ENCODE data around the gene NKIRAS2.
A peak's percentile ranks its signal among the peaks of the same experiment; 100 is the strongest.
"Not testable (repeated sequence)": the region's sequence is repeated elsewhere in the genome, so short reads cannot be mapped to it uniquely, and the experiment has no call there.

NKIRAS2 gene

GRCh38 chr17:41998497-41998896 is 21.4 kb upstream of the NKIRAS2 start:
- DNase-seq (ENCODE audit: low spot score) = no peak

GRCh38 chr17:42000413-42001133 is 19.3 kb upstream of the NKIRAS2 start:
- DNase-seq (ENCODE audit: low spot score) = no peak

- no peak for DNase-seq (ENCODE audit: low spot score)
Measured at GRCh38 chr17:42001729-42002128, 18.2 kb upstream of the NKIRAS2 start.

GRCh38 chr17:42002175-42002791 is 17.6 kb upstream of the NKIRAS2 start:
- DNase-seq (ENCODE audit: low spot score) = no peak

GRCh38 chr17:42002792-42003301 is 17.0 kb upstream of the NKIRAS2 start:
- no peak for DNase-seq (ENCODE audit: low spot score)

GRCh38 chr17:42005166-42005565 is 14.7 kb upstream of the NKIRAS2 start:
- DNase-seq (ENCODE audit: low spot score) = no peak

GRCh38 chr17:42009170-42009569 is 10.7 kb upstream of the NKIRAS2 start:
- no peak for DNase-seq (ENCODE audit: low spot score)

GRCh38 chr17:42010266-42010680 is 9.6 kb upstream of the NKIRAS2 start:
- DNase-seq (ENCODE audit: low spot score) = not testable (repeated sequence)

GRCh38 chr17:42010898-42011516 is 8.9 kb upstream of the NKIRAS2 start:
- no peak for DNase-seq (ENCODE audit: low spot score)

GRCh38 chr17:42012363-42012762 is 7.5 kb upstream of the NKIRAS2 start:
- DNase-seq (ENCODE audit: low spot score) = not testable (repeated sequence)

GRCh38 chr17:42013740-42014139 is 6.2 kb upstream of the NKIRAS2 start:
- not testable (repeated sequence) for DNase-seq (ENCODE audit: low spot score)

- DNase-seq (ENCODE audit: low spot score) = no peak
Measured at GRCh38 chr17:42016411-42016831, 3.5 kb upstream of the NKIRAS2 start.

GRCh38 chr17:42016941-42017865 is 2.7 kb upstream of the NKIRAS2 start, which contains the start of gene DNAJC7:
Gene DNAJC7 (minus strand): TSS chr17:42017439. CDS start chr17:42017416, 23 bp downstream.
- DNase-seq (ENCODE audit: low spot score) = peak; percentile 95

- DNase-seq (ENCODE audit: low spot score) = peak; percentile 60
Measured at GRCh38 chr17:42017866-42018200, 2.1 kb upstream of the NKIRAS2 start.

- DNase-seq (ENCODE audit: low spot score) = peak; percentile 57
Measured at GRCh38 chr17:42018339-42018738, 1.6 kb upstream of the NKIRAS2 start.

- no peak for DNase-seq (ENCODE audit: low spot score)
Measured at GRCh38 chr17:42018988-42019387, 902 bp upstream of the NKIRAS2 start.

GRCh38 chr17:42020845-42021244 is 955 bp downstream of the NKIRAS2 start:
- DNase-seq (ENCODE audit: low spot score) = not testable (repeated sequence)

- DNase-seq (ENCODE audit: low spot score) = no peak
Measured at GRCh38 chr17:42023524-42024349, 3.8 kb downstream of the NKIRAS2 start.

GRCh38 chr17:42025191-42025579 is 5.3 kb downstream of the NKIRAS2 start:
- DNase-seq (ENCODE audit: low spot score) = no peak

- no peak for DNase-seq (ENCODE audit: low spot score)
Measured at GRCh38 chr17:42025936-42026335, 6.0 kb downstream of the NKIRAS2 start.

Measured in HuH-7 (cell line).